ENCODE results near the gene TSEN54. TPM values are rescaled to one million over a fixed set of nuclear protein-coding genes. Genes with fewer than 3 reads are reported as not detected.

Gene TSEN54
- total RNA-seq, 2 experiments from 2014 or later: 57.4 to 69.8 TPM

GRCh38 chr17:75535871-75536270 is 19.5 kb downstream of the TSEN54 start:
- Histone ChIP-seq H3K27ac (ENCODE audit: low read depth, low read length, poor library complexity, severe bottlenecking) (no peak overlapping the region), H3K4me1 (ENCODE audit: insufficient read depth, low read length, poor library complexity, severe bottlenecking) (peaks cover 9% of the 10 kb centered on the region), H3K4me2 (ENCODE audit: low read length) (no peak overlapping the region), H3K4me3 (ENCODE audit: low read depth, low read length, poor library complexity, severe bottlenecking) (no peak overlapping the region), H3K9me2 (ENCODE audit: insufficient read depth, low read length) (no peaks in the 10 kb centered on the region), H3K36me3 (ENCODE audit: insufficient read depth, low read length) (no peaks in the 10 kb centered on the region), H2AFZ (ENCODE audit: low read length) (no peak overlapping the region), H3K79me2 (ENCODE audit: insufficient read depth, low read depth, low read length) (no peaks in the 10 kb centered on the region), H3K9me3 (ENCODE audit: low read length) (no peaks in the 10 kb centered on the region), H4K20me1 (ENCODE audit: insufficient read depth, low read length) (no peaks in the 10 kb centered on the region)
- TF ChIP-seq EZH2phosphoT487 (IDR thresholded peaks at IDR 0.05; ENCODE audit: borderline replicate concordance, low read depth, low read length) (no peak), CTCF (conservative IDR thresholded peaks at IDR 0.05; ENCODE audit: low read length) (no peak)
- no peak for DNase-seq (ENCODE audit: low spot score)
- POLR2A ChIA-PET: no interaction called here
- BruUV-seq (replicated peaks): no TSS peak
- intact Hi-C loops (cut with micrococcal nuclease; ENCODE audit: unreplicated experiment): no loop called here
- CTCF ChIA-PET (ENCODE audit: unreplicated experiment): no interaction called here

- no peaks in the 10 kb centered on the region for H4K20me1 ChIP-seq (ENCODE audit: insufficient read depth, low read length)
- ChIA-PET POLR2A (interaction anchor here (0.5 kb wide), 1 partner anchor 213 kb away, joined by 4 read pairs; no protein-coding TSS in a partner anchor), CTCF (ENCODE audit: unreplicated experiment) (no interaction called here)
- no peak overlapping the region for H3K4me2 ChIP-seq (ENCODE audit: low read length)
- no peak overlapping the region for H3K27ac ChIP-seq (ENCODE audit: low read depth, low read length, poor library complexity, severe bottlenecking)
- intact Hi-C loops (cut with micrococcal nuclease; ENCODE audit: unreplicated experiment): no loop called here
- BruUV-seq (replicated peaks): no TSS peak
- no peaks in the 10 kb centered on the region for H3K79me2 ChIP-seq (ENCODE audit: insufficient read depth, low read depth, low read length)
- DNase-seq (ENCODE audit: low spot score): no peak
- no peaks in the 10 kb centered on the region for H3K9me3 ChIP-seq (ENCODE audit: low read length)
- H3K4me3 ChIP-seq (ENCODE audit: low read depth, low read length, poor library complexity, severe bottlenecking): no peak overlapping the region
- H3K36me3 ChIP-seq (ENCODE audit: insufficient read depth, low read length): no peaks in the 10 kb centered on the region
- TF ChIP-seq EZH2phosphoT487 (IDR thresholded peaks at IDR 0.05; ENCODE audit: borderline replicate concordance, low read depth, low read length): no peak
- no peak for TF ChIP-seq CTCF (conservative IDR thresholded peaks at IDR 0.05; ENCODE audit: low read length)
- no peak overlapping the region for H2AFZ ChIP-seq (ENCODE audit: low read length)
- no peaks in the 10 kb centered on the region for H3K9me2 ChIP-seq (ENCODE audit: insufficient read depth, low read length)
- H3K4me1 ChIP-seq (ENCODE audit: insufficient read depth, low read length, poor library complexity, severe bottlenecking): peaks cover 9% of the 10 kb centered on the region
Observed at GRCh38 chr17:75536366-75536765, 20.0 kb downstream of the TSEN54 start.

- CTCF ChIA-PET (ENCODE audit: unreplicated experiment): no interaction called here
Observed at GRCh38 chr17:75539967-75540729, 23.8 kb downstream of the TSEN54 start.

More at GRCh38 chr17:75539967-75540729, 23.8 kb downstream of the TSEN54 start:
- Histone ChIP-seq H3K4me1 (ENCODE audit: insufficient read depth, low read length, poor library complexity, severe bottlenecking) (peaks cover 4% of the 10 kb centered on the region), H3K4me3 (ENCODE audit: low read depth, low read length, poor library complexity, severe bottlenecking) (no peak overlapping the region), H3K9me3 (ENCODE audit: low read length) (no peaks in the 10 kb centered on the region), H2AFZ (ENCODE audit: low read length) (no peak overlapping the region), H3K27ac (ENCODE audit: low read depth, low read length, poor library complexity, severe bottlenecking) (no peak overlapping the region), H3K4me2 (ENCODE audit: low read length) (no peak overlapping the region), H3K9me2 (ENCODE audit: insufficient read depth, low read length) (no peaks in the 10 kb centered on the region), H3K36me3 (ENCODE audit: insufficient read depth, low read length) (no peaks in the 10 kb centered on the region), H3K79me2 (ENCODE audit: insufficient read depth, low read depth, low read length) (no peaks in the 10 kb centered on the region), H4K20me1 (ENCODE audit: insufficient read depth, low read length) (no peaks in the 10 kb centered on the region)
- TF ChIP-seq CTCF (conservative IDR thresholded peaks at IDR 0.05; ENCODE audit: low read length): no peak
- TF ChIP-seq EZH2phosphoT487 (IDR thresholded peaks at IDR 0.05; ENCODE audit: borderline replicate concordance, low read depth, low read length): no peak
- DNase-seq (ENCODE audit: low spot score): no peak
- no TSS peak for BruUV-seq (replicated peaks)
- POLR2A ChIA-PET: interaction anchor here (1.0 kb wide), 1 partner anchor 22 kb away, joined by 4 read pairs; no protein-coding TSS in a partner anchor
- intact Hi-C loops (cut with micrococcal nuclease; ENCODE audit: unreplicated experiment): no loop called here

Measured in OCI-LY7 (cell line).